ENCODE data around the gene STX5.
A peak's percentile ranks its signal among the peaks of the same experiment; 100 is the strongest.
"Not testable (repeated sequence)": the region's sequence is repeated elsewhere in the genome, so short reads cannot be mapped to it uniquely, and the experiment has no call there.

STX5 gene, protein sequence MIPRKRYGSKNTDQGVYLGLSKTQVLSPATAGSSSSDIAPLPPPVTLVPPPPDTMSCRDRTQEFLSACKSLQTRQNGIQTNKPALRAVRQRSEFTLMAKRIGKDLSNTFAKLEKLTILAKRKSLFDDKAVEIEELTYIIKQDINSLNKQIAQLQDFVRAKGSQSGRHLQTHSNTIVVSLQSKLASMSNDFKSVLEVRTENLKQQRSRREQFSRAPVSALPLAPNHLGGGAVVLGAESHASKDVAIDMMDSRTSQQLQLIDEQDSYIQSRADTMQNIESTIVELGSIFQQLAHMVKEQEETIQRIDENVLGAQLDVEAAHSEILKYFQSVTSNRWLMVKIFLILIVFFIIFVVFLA

GRCh38 chr11:62831520-62832335, at the start of gene STX5:
TSS of gene STX5 (minus strand) at chr11:62832051. CDS start at chr11:62831243, 808 bp downstream.
- peak; percentile 95 to 99 (median 98) for DNase-seq

- peak; percentile 65 to 91 (median 90) for DNase-seq
Observed at GRCh38 chr11:62880803-62881578, 49.1 kb upstream of the STX5 start, which contains the start of gene SLC3A2. TSS of gene SLC3A2 (plus strand) at chr11:62880896. CDS start at chr11:62881024, 128 bp downstream.

- DNase-seq: no peak
Observed at GRCh38 chr11:62880231-62880802, 48.5 kb upstream of the STX5 start.

DNA sequence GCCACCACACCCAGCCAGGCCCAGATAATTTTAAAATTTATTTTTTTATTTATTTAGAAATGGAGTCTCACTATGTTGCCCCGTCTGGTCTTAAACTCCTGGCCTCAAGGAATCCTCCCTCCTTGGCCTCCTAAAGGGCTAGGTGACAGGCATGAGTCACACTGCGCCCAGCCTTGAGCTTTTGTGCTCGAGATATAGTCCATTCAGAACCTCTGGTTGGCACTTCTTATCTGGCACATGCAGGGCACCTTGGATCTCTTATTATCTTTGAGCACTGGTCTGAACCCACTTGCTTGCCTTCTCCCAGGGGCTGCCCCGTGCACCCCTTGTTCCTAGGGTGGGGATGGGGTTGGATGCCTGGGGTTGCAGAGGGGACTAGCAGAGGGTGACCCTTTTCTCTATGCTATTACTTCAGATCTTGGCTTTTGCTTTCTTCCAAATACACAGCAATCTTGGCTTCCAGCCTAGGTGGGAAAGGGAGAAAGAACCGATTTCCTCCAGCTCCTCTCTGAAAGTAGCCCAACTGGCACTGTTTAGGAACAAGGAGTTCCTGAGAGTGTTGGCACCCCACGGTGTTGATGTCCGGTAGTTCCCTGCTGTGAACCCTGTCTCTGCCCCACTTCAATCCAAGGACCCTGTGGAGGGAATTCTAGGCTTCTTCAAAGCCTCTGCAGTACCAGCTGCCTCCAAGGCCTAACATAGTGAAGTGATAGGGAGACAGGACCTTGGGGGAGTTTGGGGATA, 47.6 kb upstream of the STX5 start:
- no peak for DNase-seq

GRCh38 chr11:62876712-62877111, 44.9 kb upstream of the STX5 start:
- no peak for DNase-seq

GRCh38 chr11:62875698-62876478, 44.0 kb upstream of the STX5 start:
- no peak for DNase-seq

- DNase-seq: no peak
Observed at GRCh38 chr11:62874851-62875250, 43.0 kb upstream of the STX5 start.

GRCh38 chr11:62865635-62866034, 33.8 kb upstream of the STX5 start:
- DNase-seq: no peak

GRCh38 chr11:62863687-62864335, 32.0 kb upstream of the STX5 start:
- no peak for DNase-seq

DNA sequence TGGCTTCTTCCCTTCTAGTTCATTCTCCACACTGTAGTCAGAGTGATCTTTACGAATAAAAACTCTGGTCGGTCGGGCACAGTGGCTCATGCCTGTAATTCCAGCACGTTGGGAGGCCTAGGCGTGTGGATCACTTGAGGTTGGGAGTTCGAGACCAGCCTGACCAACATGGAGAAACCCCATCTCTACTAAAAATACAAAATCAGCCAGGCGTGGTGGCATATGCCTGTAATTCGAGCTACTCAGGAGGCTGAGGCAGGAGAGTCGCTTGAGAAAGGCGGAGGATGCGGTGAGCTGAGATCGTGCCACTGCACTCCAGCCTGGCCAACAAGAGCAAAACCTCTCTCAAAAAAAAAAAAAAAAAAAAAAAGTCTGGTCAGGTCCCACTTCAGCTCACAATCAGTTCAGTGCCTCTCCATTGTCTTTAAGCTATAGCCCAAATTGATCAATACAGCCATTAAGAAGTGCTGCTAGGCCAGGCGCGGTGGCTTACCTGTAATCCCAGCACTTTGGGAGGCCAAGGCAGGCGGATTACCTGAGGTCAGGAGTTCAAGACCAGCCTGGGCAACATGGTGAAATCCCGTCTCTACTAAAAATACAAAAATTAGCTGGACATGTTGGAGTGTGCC, 29.8 kb upstream of the STX5 start:
- not testable (repeated sequence) for DNase-seq

DNA sequence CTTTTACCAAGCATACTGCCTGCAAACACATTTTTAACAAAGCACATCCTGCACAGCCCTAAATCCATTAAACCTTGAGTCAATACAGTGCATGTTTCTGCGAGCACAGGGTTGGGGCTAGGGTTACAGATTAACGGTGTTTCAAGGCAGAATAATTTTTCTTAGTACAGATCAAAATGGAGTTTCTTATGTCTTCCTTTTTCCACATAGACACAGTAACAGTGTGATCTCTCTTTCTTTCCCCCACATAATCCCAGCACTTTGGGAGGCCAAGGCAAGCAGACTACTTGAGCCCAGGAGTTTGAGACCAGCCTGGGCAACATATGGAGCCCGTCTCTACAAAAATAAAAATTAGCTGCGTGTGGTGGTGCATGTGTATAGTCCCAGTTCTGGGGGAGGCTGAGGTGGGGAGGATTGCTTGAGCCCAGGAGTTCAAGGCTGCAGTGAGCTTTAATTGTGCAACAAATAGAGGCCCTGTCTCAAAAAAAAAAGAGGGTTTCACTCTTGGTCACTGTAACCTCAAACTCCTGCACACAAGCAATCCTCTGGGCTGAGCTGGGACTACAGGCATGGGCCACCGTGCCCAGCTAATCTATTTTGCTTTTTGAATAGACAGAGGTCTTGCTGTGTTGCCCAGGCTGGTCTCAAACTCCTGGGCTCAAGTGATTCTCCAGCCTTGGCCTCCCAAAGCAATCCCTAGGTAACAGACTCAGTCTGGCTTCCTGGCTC, 29.1 kb upstream of the STX5 start:
- DNase-seq: no peak

DNA sequence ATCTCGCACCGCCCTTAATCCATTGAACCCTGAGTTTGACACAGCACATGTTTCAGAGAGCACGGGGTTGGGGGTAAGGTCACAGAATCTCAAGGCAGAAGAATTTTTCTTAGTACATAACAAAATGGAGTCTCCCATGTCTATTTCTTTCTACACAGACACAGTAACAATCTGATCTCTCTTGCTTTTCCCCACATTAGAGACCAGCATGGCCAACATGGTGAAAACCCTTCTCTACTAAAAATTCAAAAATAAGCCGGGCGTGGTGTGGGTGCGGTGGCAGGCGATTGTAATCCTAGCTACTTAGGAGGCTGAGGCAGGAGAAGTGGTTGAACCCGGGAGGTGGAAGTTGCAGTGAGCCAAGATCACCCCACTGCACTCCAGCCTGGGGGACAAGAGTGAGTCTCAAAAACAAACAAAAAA, 27.4 kb upstream of the STX5 start:
- not testable (repeated sequence) for DNase-seq

- no peak for DNase-seq
Observed at GRCh38 chr11:62858201-62858600, 26.4 kb upstream of the STX5 start.

GRCh38 chr11:62857541-62857982, 25.7 kb upstream of the STX5 start:
- DNase-seq: no peak

DNA sequence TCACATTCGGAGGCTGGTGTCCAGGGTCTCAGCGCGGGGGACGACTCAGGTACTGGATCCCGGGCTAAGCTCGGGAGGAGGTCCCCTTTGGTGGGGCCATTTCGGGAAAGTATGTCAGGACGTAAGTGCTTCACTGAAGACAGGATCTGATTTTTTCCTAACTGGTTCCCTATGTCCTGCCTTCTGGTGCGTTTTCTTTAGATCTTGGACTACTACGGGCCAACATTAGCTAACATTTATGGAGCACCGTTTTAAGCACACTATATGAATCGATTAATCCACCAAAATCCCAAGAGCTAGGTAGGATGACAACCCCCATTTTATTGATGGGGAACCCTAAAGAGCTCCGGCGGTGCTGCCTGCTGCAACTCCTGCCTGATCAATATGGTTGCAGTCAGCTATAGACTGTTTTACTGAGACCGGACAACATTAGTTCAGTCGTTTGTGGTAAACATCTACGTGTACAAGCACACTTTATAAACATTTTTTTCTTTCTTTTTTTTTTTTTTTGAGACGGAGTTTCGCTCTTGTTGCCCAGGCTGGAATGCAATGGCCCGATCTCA, 24.6 kb upstream of the STX5 start:
- DNase-seq: no peak

GRCh38 chr11:62855571-62856332, 23.9 kb upstream of the STX5 start:
- peak; percentile 95 to 98 (median 98) for DNase-seq

- DNase-seq: no peak
Observed at GRCh38 chr11:62854825-62855570, 23.1 kb upstream of the STX5 start.
